Thyroid gland (tissue), 4 donors: ENCODE data around the gene ACAA2.

Source experiments
- POLR2A ChIP-seq, 2 donors: fragments of 450-650 bp; IDR thresholded peaks; one replicate each; pipeline ENCODE4 v1.6.1; 2017; ENCODE audit warnings: antibody characterized with exemption in 2 of 2, mild to moderate bottlenecking in 2 of 2, moderate library complexity in 1 of 2
- TF ChIP-seq, protein P1 (sequence below), 6 experiments: fragments of 200-600 bp in 3 of 6; fragments of 450-650 bp in 3 of 6; sonication (generic) in 3 of 6; IDR thresholded peaks; one replicate each; pipeline ENCODE4 v1.5.1; 2016 to 2019; ENCODE audit warnings: antibody characterized with exemption in 6 of 6, mild to moderate bottlenecking in 2 of 6, inconsistent platforms in 1 of 6, moderate library complexity in 1 of 6

DNA sequence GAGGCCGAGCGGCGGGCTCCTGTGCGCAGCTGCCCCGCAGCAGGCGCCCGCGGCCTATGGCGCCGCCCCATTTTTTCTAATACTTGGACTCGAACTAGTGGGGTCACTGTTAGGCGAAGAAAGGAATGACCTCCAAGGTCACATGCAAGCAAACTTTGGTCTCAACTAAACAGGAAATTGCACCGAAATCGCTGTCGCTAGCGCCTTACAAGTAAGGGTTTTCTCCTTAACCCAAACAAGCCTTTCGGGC lies 339 bp downstream of the ACAA2 start:
- no peak for TF ChIP-seq POLR2A (IDR thresholded peaks at IDR 0.05)
- TF ChIP-seq, protein P1, sequence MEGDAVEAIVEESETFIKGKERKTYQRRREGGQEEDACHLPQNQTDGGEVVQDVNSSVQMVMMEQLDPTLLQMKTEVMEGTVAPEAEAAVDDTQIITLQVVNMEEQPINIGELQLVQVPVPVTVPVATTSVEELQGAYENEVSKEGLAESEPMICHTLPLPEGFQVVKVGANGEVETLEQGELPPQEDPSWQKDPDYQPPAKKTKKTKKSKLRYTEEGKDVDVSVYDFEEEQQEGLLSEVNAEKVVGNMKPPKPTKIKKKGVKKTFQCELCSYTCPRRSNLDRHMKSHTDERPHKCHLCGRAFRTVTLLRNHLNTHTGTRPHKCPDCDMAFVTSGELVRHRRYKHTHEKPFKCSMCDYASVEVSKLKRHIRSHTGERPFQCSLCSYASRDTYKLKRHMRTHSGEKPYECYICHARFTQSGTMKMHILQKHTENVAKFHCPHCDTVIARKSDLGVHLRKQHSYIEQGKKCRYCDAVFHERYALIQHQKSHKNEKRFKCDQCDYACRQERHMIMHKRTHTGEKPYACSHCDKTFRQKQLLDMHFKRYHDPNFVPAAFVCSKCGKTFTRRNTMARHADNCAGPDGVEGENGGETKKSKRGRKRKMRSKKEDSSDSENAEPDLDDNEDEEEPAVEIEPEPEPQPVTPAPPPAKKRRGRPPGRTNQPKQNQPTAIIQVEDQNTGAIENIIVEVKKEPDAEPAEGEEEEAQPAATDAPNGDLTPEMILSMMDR (IDR thresholded peaks at IDR 0.05) = no peak
